Occipital lobe (tissue), 2 donors: ENCODE data around the gene JUP. TPM values are rescaled to one million over a fixed set of nuclear protein-coding genes. Genes with fewer than 3 reads are reported as not detected.
"Not testable (repeated sequence)": the region's sequence is repeated elsewhere in the genome, so short reads cannot be mapped to it uniquely, and the experiment has no call there.

Experiments used
- DNase-seq: peaks from one replicate; lab custom pipeline; 2025; lab: John Stamatoyannopoulos, UW
- total RNA-seq: library from RNA; depleted of rRNA; stranded (reverse); fragments of >200 nt; gene quantifications from one replicate; pipeline ENCODE4 v1.2.3, GENCODE V29; 2014

The JUP gene
- total RNA-seq, 1 donor from 2014 or later: 37.4 TPM

DNA sequence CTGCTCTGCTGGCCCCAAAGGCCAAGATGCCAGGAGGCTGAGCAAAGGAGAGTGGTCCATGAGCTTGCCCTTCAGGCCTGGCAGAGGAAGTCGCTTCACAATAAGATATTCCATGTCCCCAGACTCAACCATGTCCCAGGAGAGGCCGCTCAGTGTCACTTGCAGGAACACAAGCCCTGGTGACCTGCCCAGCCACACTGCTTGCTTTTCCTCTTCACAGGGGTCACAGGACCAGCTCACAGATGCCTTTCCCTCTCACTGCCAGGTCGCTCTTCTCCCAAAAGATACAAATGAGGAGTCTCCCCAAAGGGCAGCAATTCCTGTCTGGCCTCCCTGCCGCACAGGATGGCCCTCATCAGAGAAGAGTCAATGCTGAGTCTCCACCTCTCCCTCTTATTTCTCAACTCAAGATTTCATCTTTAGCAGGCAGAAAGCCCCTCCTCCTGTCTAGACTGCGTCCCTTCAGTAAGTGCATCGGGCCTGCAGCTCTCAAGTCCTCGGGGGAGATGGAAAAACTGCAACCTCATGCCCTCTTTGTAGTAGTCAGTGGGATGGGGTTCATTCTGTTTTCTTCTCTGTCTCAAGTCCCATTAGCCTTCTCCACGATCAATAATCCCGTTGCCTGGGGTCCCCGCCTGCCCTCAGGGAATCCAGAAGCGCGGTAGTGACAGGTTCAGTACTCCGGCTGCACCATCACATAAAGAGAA, 5.0 kb downstream of the JUP start:
- DNase-seq: no peak

- no peak for DNase-seq
These were observed 6.6 kb downstream of the JUP start for GRCh38 chr17:41779954-41780353.

DNA sequence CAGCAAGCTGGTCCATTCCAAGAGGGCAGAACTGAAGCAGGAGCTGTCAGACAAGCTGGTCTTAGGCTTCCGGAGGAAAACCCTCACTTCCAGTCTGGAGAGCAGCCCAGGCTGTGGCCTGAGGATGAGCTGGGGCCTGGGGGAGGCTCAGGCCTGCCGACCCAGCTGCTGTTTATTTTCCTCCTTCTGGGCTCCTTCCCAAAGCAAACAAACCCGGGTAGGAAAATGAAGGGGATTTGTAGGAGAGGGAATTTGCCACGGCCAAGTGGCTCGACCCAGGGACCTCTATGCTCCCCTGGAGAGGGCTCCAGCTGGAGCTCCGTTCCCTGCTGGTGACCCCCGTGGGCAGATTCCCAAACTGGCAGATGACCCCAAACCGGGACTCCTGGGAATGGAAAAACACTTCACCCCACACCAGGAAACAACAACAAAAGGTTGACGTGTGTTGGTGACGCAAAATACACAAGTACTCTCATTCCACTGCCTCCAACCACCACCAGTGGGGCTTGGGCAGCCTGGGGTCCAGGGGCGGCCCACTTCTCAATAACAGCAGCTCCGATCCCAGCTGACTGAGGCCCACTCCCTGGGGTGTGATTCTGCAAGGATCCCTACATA, 8.8 kb downstream of the JUP start:
- DNase-seq: peak; percentile 15

DNA sequence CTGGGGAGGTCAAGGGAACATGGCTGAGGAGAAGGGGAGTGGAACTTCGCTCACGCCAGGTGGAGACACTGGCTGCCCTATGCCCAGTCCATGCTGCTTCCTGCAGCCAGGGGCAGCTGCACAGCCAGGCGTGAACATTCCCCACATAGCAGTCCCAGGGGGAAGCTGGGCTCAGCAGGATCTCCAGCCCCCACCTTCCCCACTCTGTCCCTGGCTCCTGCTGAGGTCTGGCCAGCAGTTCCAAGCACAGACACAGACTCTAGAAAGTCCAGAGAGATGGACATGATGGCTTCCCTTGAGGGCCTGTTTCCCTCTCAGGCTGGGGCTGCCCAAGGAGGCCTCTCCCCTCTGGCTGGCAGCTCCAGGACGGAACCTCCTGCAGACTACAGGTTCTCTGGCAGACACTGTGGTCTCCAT, 9.3 kb downstream of the JUP start:
- DNase-seq: no peak

GRCh38 chr17:41776262-41776900, 10.1 kb downstream of the JUP start:
- not testable (repeated sequence) for DNase-seq

DNA sequence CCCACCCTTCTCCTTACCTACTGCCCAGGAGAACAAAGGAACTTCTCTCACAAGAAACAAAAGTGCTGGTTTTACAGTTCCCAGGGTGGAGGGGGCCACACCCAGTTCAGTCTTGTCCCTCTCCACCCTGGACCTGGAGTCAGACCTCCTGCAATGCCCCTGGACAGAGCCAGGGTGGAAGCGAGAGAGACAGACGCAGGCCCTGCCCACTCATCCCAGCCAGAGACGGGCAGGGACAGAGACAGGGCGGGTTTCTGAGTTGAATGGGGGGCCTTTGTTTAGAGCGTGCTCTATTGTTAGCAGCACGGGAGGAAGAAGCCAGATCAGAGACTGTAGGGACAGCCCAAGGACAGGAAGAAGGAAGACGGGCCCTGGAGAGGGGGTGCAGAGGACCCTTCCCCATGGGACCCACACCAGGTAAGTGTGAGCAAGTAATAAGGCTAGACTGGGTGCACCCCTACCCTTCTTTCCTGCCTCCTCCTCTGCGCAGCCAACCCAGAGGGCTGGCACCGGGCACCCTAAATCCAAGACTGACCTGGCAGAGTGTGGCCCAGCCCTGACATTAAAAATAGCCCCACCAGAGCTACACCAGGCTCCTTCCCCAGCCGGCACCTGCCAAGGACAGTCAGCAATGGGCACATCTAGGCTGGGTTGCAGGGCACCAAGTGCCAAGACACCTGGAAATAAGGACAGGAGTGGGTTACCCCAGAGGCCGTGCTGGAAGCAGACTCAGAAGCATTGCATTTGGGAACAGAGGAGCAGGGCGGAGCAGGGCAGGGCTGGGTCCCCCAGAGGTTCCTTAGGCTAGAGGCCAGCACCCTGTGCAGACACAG, 10.9 kb downstream of the JUP start:
- DNase-seq: no peak

DNA sequence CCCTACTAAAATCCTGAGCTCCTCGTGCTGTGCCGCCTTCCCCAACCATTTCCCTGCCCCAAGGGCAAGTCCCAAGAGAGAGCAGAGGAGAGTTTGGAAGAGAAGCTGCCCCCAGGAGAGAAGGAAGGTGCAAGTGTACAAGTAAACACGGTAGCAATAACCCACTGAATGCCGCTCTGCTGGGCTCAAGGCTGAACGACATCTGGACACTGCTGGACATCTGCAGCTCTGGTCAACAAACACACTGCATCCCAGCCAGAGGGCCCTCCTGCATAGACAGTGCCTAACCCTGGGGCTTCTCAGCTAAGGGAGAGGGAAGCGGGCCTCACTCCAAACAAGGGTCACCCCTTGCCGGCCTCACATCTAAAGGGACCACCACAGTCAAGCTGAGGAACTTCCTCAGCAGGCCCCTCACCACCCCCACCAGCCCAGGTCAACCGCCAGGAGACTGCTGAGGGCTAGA, 12.7 kb downstream of the JUP start:
- DNase-seq: no peak

DNA sequence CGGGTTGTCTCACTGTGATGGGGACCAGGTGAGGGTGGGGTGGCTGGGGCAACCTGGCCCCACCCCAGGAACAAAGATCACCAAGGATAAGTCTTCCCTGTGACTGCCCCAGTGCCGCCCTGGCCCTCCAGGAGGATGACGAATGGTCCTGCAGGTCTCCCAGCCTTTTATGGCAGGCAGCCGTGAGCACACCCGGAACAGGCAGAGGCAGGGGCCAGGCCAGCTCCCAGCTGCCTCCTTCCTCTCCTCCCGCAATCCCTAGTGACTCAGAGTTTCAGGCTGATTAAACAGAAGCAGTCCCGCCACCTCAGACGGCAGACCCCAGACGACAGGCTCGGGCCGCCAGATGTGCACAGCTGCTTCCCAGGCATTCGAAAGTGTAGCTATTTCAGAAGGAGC, 13.3 kb downstream of the JUP start:
- no peak for DNase-seq

DNA sequence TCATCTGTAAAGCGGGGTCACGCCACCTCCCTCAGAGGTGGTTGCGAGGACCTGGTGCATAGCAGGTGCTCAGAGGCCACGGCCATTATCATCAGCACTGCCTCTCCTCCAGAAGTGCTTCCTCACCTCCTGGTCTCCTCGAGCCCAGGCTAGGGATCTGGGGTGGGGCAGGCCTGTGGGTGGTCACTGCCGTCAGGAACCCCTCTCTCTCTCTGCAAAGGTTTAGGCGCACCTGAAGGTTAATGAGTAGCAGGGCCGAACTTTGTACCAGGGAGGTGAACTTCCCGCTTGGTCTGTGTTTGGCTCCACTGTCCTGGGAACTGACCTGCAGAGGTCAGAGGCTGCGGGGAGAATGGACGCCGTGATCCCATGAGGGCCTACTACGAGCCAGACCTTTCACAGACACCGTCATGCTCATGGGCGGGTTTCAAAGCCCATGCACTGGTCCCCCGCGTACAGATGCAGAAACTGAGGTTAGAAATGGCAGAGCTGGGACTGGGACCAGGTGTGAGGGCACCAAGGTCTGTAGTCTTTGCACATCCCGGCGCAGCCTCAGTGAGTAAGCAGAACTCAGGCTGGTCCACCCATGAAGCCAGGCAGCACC, 13.8 kb downstream of the JUP start:
- DNase-seq: no peak

- DNase-seq: no peak
These were observed 14.3 kb downstream of the JUP start for GRCh38 chr17:41772218-41772585.

GRCh38 chr17:41771389-41772206, 14.9 kb downstream of the JUP start:
- no peak for DNase-seq

DNA sequence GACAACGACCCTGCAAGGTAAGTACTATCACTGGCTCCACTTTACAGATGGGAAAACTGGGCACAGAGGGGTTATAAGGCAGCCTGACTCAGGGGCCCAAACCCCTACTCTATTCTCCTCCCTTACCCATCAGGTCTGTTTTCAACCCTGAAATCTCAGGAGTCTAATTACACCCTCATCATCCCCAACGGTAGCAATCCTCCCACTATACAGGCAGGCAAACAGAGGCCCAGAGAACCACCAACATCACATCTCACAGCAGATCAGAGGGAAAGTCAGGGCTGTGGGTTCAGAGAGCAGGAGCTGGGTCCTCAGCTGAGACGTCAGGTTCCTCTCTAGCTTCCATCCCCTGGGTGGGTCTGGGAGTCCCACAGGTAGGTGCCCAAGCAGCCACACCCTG, 16.5 kb downstream of the JUP start:
- DNase-seq: no peak

DNA sequence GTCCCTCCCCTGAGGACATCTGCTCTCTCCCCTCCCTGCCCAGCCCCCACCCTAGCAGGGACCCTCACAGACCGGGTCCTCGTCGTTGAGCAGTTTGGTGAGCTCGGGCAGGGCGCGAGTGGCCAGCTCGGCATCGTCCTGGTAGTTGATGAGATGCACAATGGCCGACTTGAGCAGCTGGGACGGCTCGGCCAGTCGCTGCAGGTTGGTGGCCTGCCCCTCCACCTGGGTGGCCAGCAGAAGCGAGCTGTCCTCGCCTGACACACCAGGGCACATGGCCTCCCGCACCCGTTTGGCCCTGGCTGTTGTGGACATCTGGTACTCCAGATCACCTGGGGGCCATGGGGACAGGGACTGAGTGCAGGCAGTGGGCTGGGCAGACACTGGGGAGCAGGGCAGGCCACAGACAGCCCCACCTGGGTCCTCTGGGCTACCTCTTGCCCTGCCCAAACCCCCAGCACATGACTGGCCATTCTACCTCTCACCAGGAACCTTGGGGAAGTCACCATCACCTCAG, 17.1 kb downstream of the JUP start:
- no peak for DNase-seq

DNA sequence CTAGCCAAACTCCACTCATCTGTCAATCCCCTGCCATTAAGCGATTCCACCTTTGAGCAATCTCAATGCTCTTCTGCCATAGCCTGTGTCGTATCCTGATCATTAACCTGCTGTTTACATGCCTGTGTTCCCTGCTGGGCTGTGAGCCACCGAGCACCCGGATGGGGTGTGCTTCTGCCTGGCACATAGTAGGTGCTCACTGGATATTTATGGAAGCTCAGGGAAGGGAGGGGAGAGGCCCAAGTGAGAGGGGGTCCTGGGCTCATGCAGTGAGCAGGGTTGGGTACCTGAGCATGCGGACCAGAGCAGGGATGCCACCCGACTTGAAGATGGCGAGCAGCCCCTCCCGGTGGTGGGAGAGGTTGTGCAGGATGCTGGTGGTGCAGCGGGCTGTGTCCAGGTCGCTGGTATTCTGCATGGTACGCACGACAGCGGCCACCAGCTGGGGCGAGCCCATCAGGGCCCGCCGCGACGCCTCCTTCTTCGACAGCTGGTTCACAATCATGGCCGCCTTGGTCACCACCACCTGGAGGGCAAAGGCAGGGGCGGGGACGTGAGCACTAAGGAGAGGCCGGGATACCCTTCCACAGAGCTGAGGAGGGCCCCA, 17.7 kb downstream of the JUP start:
- no peak for DNase-seq

DNA sequence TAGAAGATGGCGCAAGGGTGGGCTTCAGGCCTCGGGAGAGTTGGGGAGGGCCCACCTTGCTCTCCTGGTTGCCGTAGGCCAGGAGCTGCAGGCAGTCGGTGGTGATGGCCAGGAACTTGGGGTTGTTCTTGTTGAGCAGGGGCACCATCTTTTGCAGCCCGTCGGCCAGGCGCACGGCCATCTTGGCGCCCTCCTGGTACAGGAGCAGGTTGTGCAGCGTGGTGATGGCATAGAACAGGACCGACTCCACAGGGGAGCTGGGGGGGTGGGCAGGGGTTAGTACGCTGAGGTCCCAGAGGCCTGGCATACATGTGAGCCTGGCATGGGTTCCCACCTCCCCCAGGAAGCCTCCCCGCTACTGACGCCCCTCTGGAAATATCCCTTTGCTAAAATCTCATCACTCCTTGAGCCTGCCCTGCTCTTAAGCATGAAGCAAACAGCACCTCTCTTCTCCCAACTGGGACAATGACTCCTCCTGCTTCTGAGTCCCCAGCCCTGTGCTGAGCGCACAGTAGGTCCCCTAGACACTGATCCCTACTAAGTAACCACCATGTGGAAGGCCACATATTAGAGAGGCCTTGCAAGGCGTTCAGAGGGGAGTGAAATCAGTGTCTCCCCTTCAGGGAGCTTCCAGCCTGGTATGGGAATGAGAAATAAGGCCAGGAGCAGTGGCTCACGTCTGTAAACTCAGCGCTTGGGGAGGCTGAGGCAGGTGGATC, 19.0 kb downstream of the JUP start:
- DNase-seq: no peak

DNA sequence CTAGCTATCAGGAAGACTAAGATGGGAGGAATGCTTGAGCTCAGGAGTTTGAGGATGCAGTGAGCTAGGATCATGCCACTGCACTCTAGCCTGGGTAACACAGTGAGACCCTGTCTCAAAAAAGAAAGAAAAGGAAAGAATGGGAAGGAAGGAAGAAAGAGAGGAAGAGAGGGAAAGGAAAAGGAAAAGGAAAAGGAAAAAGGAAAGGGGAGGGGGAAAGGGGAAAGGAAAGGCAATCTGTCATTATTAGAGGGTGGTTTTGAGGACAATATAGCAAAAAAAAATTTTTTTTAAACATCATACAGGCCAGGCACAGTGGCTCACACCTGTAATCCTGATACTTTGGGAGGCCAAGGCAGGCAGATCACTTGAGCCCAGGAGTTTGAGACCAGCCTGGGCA, 20.4 kb downstream of the JUP start:
- no peak for DNase-seq

- DNase-seq: no peak
These were observed 23.2 kb downstream of the JUP start for GRCh38 chr17:41763327-41763726.

GRCh38 chr17:41762841-41763240, 23.7 kb downstream of the JUP start:
- no peak for DNase-seq

DNA sequence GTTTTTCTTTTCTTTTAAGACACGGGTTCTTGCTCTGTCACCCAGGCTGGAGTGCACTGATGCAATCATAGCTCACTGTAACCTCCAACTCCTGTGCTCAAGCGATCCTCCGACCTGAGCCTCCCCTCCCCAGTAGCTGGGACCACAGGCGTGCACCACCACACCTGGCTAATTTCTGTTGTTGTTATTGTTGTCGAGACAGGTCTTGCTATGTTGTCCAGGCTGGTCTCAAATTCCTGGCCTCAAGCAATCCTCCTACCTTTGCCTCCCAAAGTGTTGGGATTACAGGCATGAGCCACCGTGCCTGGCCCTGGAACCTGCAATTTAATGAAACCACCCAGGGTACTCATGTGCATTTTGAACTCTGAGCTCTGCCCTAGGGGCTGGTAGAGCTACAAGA, 24.1 kb downstream of the JUP start:
- no peak for DNase-seq
